Smooth muscle cell (in vitro differentiated cells): Measurements from ENCODE around the gene PDGFB. TPM values are rescaled to one million over a fixed set of nuclear protein-coding genes. Genes with fewer than 3 reads are reported as not detected.

Source experiments
- DNase-seq: peaks from one replicate; lab custom pipeline; 2025; ENCODE audit not compliant: unreplicated experiment; lab: John Stamatoyannopoulos, UW
- H2AFZ ChIP-seq: fragments of 200-600 bp; sonication (generic); 2 replicates; pipeline ENCODE4 v1.6.0; 2016; ENCODE audit warnings: antibody characterized with exemption, low read depth, mild to moderate bottlenecking
- H3F3A ChIP-seq: fragments of 200-600 bp; sonication (generic); 2 replicates; pipeline ENCODE4 v1.6.0; 2017; ENCODE audit warnings: antibody characterized with exemption, low read depth
- H3K27ac ChIP-seq: fragments of 200-600 bp; sonication (generic); 2 replicates; pipeline ENCODE4 v1.5.1; 2016; ENCODE audit warnings: low read depth, mild to moderate bottlenecking
- H3K27me3 ChIP-seq: fragments of 200-600 bp; sonication (generic); 2 replicates; pipeline ENCODE4 v1.6.1; 2016; ENCODE audit warnings: low read depth, mild to moderate bottlenecking
- H3K36me3 ChIP-seq: fragments of 200-600 bp; sonication (generic); 2 replicates; pipeline ENCODE4 v1.5.1; 2016; ENCODE audit warnings: low read depth
- H3K4me1 ChIP-seq: fragments of 200-600 bp; sonication (generic); 2 replicates; pipeline ENCODE4 v1.5.1; 2016; ENCODE audit warnings: low read depth
- H3K4me2 ChIP-seq: fragments of 200-600 bp; sonication (generic); 2 replicates; pipeline ENCODE4 v1.6.0; 2016; ENCODE audit warnings: mild to moderate bottlenecking
- H3K4me3 ChIP-seq: fragments of 200-600 bp; sonication (generic); 2 replicates; pipeline ENCODE4 v1.5.1; 2016; ENCODE audit warnings: mild to moderate bottlenecking
- H3K79me2 ChIP-seq: fragments of 200-600 bp; sonication (generic); 2 replicates; pipeline ENCODE4 v1.6.0; 2016; ENCODE audit warnings: low read depth, mild to moderate bottlenecking
- H3K9ac ChIP-seq: fragments of 200-600 bp; sonication (generic); 2 replicates; pipeline ENCODE4 v1.6.0; 2016; ENCODE audit warnings: low read depth
- H3K9me3 ChIP-seq: fragments of 200-600 bp; sonication (generic); replicated peaks from 2 replicates; pipeline ENCODE4 v1.5.1; 2016; ENCODE audit warnings: low read depth
- H4K20me1 ChIP-seq: fragments of 200-600 bp; sonication (generic); 2 replicates; pipeline ENCODE4 v1.6.0; 2016; ENCODE audit warnings: low read depth
- CTCF ChIP-seq: fragments of 200-600 bp; sonication (generic); IDR thresholded peaks from 2 replicates; pipeline ENCODE4 v1.5.1; 2017; ENCODE audit warnings: borderline replicate concordance, mild to moderate bottlenecking, antibody characterized with exemption; ENCODE audit not compliant: insufficient read depth, poor library complexity, severe bottlenecking
- WGBS: methylation state at CpG from one replicate; pipeline ENCODE4 v1.1.7; 2016; ENCODE audit warnings: low lambda C conversion rate; 5-methylcytosine and 5-hydroxymethylcytosine counted together
- polyA plus RNA-seq: library from polyadenylated mRNA; unstranded; fragments of >200 nt; fragmentation: Nextera tagmentation; extraction: Ambion mirVana; gene quantifications from 2 replicates; pipeline ENCODE4 v1.2.1, GENCODE V29; 2016
- total RNA-seq: library from RNA; depleted of rRNA; stranded (reverse); fragments of >200 nt; gene quantifications from 2 replicates; pipeline ENCODE4 v1.2.3, GENCODE V29; 2014

PDGFB gene
- total and polyA plus RNA-seq, 2 experiments from 2014 or later: 0.31 to 2.1 TPM

GRCh38 chr22:39234472-39234787 lies 10.4 kb downstream of the PDGFB start:
- Histone ChIP-seq H2AFZ (no peak overlapping the region), H3F3A (no peaks in the 10 kb centered on the region), H3K9ac (no peak overlapping the region), H3K27ac (no peak overlapping the region), H3K4me3 (no peak overlapping the region), H3K9me3 (no peaks in the 10 kb centered on the region), H3K4me1 (peaks cover 23% of the 10 kb centered on the region), H3K27me3 (no peaks in the 10 kb centered on the region), H3K79me2 (no peaks in the 10 kb centered on the region), H3K4me2 (peak overlapping the region; percentile 16), H4K20me1 (no peaks in the 10 kb centered on the region), H3K36me3 (no peaks in the 10 kb centered on the region)
- no peak for DNase-seq
- TF ChIP-seq CTCF: no peak
- 40% methylated on average over 10 of the region's 10 CpGs for WGBS

- Histone ChIP-seq H3K27me3 (no peaks in the 10 kb centered on the region), H3K4me2 (no peak overlapping the region), H2AFZ (no peak overlapping the region), H3K27ac (no peak overlapping the region), H3K9ac (no peak overlapping the region), H3K4me3 (no peak overlapping the region), H3F3A (no peaks in the 10 kb centered on the region), H3K9me3 (no peaks in the 10 kb centered on the region), H3K79me2 (no peaks in the 10 kb centered on the region), H3K4me1 (peaks cover 23% of the 10 kb centered on the region), H4K20me1 (no peaks in the 10 kb centered on the region), H3K36me3 (no peaks in the 10 kb centered on the region)
- no peak for TF ChIP-seq CTCF
- 65% methylated on average over 11 of the region's 16 CpGs for WGBS
- DNase-seq: no peak
These were observed 10.9 kb downstream of the PDGFB start for GRCh38 chr22:39233710-39234471.

GRCh38 chr22:39232806-39233709 lies 11.7 kb downstream of the PDGFB start:
- Histone ChIP-seq H3F3A (no peaks in the 10 kb centered on the region), H3K79me2 (no peaks in the 10 kb centered on the region), H3K4me3 (no peak overlapping the region), H3K27ac (no peak overlapping the region), H3K27me3 (no peaks in the 10 kb centered on the region), H3K9me3 (no peaks in the 10 kb centered on the region), H4K20me1 (no peaks in the 10 kb centered on the region), H3K4me2 (no peak overlapping the region), H3K4me1 (peaks cover 23% of the 10 kb centered on the region), H3K36me3 (no peaks in the 10 kb centered on the region), H3K9ac (no peak overlapping the region), H2AFZ (no peak overlapping the region)
- no peak for DNase-seq
- no peak for TF ChIP-seq CTCF
- WGBS: 84% methylated on average over 25 of the region's 25 CpGs
